BE2C (cell line): Measurements from ENCODE around the gene FAM13A.
"Not testable (repeated sequence)": the region's sequence is repeated elsewhere in the genome, so short reads cannot be mapped to it uniquely, and the experiment has no call there.

Experiments
- DNase-seq: peaks from one replicate; pipeline ENCODE4 v3.0.0-alpha.2; 2020
- H3K27me3 ChIP-seq: fragments of 250-450 bp; sonication (Bioruptor Pico); 2 replicates; pipeline ENCODE4 v1.5.1; 2020; ENCODE audit warnings: mild to moderate bottlenecking
- H3K36me3 ChIP-seq: fragments of 250-450 bp; sonication (Bioruptor Pico); 2 replicates; pipeline ENCODE4 v1.5.1; 2020; ENCODE audit warnings: mild to moderate bottlenecking
- H3K4me1 ChIP-seq: fragments of 250-450 bp; sonication (Bioruptor Pico); 2 replicates; pipeline ENCODE4 v1.5.1; 2020
- H3K4me3 ChIP-seq: 2 replicates; pipeline ENCODE4 v1.5.1; 2011; ENCODE audit warnings: low read depth, low read length
- H3K9me3 ChIP-seq: fragments of 250-450 bp; sonication (Bioruptor Pico); 2 replicates; pipeline ENCODE4 v1.5.1; 2020
- TF ChIP-seq, protein P1 (sequence below): IDR thresholded peaks from 2 replicates; pipeline ENCODE4 v1.5.1; 2012; ENCODE audit warnings: mild to moderate bottlenecking, low read depth, low read length

The FAM13A gene

DNA sequence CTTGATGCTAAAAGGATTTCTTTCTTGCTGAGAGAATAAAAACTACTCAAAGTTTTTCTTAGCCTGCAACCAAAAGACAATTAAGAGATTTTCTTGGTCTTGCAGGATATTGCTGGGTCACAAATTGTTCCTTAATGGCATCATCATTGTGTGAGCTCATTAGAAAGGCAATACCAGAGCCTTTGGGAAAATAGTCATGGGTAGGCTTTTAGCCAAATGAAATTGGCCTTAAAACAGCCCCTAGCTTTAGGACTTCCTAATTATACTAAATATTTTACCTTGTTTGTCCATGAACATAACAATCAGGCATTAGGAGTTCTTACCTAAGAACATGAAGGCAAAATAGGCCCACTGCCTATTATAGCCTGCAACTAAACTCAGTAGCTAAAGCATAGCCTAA, 10.4 kb upstream of the FAM13A start:
- TF ChIP-seq, protein P1, sequence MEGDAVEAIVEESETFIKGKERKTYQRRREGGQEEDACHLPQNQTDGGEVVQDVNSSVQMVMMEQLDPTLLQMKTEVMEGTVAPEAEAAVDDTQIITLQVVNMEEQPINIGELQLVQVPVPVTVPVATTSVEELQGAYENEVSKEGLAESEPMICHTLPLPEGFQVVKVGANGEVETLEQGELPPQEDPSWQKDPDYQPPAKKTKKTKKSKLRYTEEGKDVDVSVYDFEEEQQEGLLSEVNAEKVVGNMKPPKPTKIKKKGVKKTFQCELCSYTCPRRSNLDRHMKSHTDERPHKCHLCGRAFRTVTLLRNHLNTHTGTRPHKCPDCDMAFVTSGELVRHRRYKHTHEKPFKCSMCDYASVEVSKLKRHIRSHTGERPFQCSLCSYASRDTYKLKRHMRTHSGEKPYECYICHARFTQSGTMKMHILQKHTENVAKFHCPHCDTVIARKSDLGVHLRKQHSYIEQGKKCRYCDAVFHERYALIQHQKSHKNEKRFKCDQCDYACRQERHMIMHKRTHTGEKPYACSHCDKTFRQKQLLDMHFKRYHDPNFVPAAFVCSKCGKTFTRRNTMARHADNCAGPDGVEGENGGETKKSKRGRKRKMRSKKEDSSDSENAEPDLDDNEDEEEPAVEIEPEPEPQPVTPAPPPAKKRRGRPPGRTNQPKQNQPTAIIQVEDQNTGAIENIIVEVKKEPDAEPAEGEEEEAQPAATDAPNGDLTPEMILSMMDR: no peak
- no peak overlapping the region for H3K4me3 ChIP-seq
- no peaks in the 10 kb centered on the region for H3K4me1 ChIP-seq
- no peaks in the 10 kb centered on the region for H3K9me3 ChIP-seq
- no peaks in the 10 kb centered on the region for H3K36me3 ChIP-seq
- H3K27me3 ChIP-seq: no peaks in the 10 kb centered on the region
- no peak for DNase-seq

- Histone ChIP-seq H3K36me3 (no peaks in the 10 kb centered on the region), H3K4me3 (no peak overlapping the region), H3K9me3 (no peaks in the 10 kb centered on the region), H3K4me1 (no peaks in the 10 kb centered on the region), H3K27me3 (no peaks in the 10 kb centered on the region)
- no peak for DNase-seq
- TF ChIP-seq, protein P1: no peak
Observed at GRCh38 chr4:89064848-89065247, 7.9 kb upstream of the FAM13A start.

- DNase-seq, H3K27me3 ChIP-seq, H3K36me3 ChIP-seq, H3K9me3 ChIP-seq, H3K4me1 ChIP-seq, H3K4me3 ChIP-seq: not testable (repeated sequence)
Observed at GRCh38 chr4:89057844-89058243, 859 bp upstream of the FAM13A start.

GRCh38 chr4:89056292-89056952, 563 bp downstream of the FAM13A start:
- H3K27me3 ChIP-seq: no peaks in the 10 kb centered on the region
- DNase-seq: no peak
- H3K4me3 ChIP-seq: peak overlapping the region; percentile 75
- H3K9me3 ChIP-seq: no peaks in the 10 kb centered on the region
- no peaks in the 10 kb centered on the region; the same call in 1 of the 2 replicates for H3K4me1 ChIP-seq
- TF ChIP-seq, protein P1: no peak
- H3K36me3 ChIP-seq: no peaks in the 10 kb centered on the region; the same call in 1 of the 2 replicates

- Histone ChIP-seq H3K4me1 (no peaks in the 10 kb centered on the region; the same call in 1 of the 2 replicates), H3K27me3 (no peaks in the 10 kb centered on the region), H3K9me3 (no peaks in the 10 kb centered on the region), H3K4me3 (peak overlapping the region; percentile 75), H3K36me3 (no peaks in the 10 kb centered on the region; the same call in 1 of the 2 replicates)
- TF ChIP-seq, protein P1: no peak
- no peak for DNase-seq
Observed at GRCh38 chr4:89055157-89056080, 1.6 kb downstream of the FAM13A start.

- Histone ChIP-seq H3K4me1 (no peaks in the 10 kb centered on the region; the same call in 1 of the 2 replicates), H3K4me3 (peak overlapping the region; percentile 75; the same call in 1 of the 2 replicates), H3K27me3 (no peaks in the 10 kb centered on the region), H3K9me3 (no peaks in the 10 kb centered on the region), H3K36me3 (no peaks in the 10 kb centered on the region; the same call in 1 of the 2 replicates)
- TF ChIP-seq, protein P1: no peak
- no peak for DNase-seq
Observed at GRCh38 chr4:89054627-89055026, 2.4 kb downstream of the FAM13A start.
